Neural cell (in vitro differentiated cells): ENCODE results near the gene HSD17B2. TPM values are rescaled to one million over a fixed set of nuclear protein-coding genes. Genes with fewer than 3 reads are reported as not detected.

Source experiments
- H2AFZ ChIP-seq: fragments of 200-600, 300-800 bp; sonication (generic), shearing (Covaris generic); 2 replicates; pipeline ENCODE4 v1.6.0; 2014; ENCODE audit warnings: low read depth, mild to moderate bottlenecking, antibody characterized with exemption, low read length, moderate library complexity
- H3F3A ChIP-seq: fragments of 200-600 bp; shearing (Covaris generic); 2 replicates; pipeline ENCODE4 v1.6.1; 2016; ENCODE audit warnings: mild to moderate bottlenecking, moderate library complexity, mixed read lengths, antibody characterized with exemption, low read length; ENCODE audit not compliant: insufficient read depth, poor library complexity, severe bottlenecking
- H3K27ac ChIP-seq: fragments of 200-600, 300-800 bp; sonication (generic), shearing (Covaris generic); 2 replicates; pipeline ENCODE4 v1.5.1; 2014; ENCODE audit warnings: mild to moderate bottlenecking, low read length, moderate library complexity
- H3K27me3 ChIP-seq: fragments of 300-800, 200-600 bp; sonication (generic), shearing (Covaris generic); 2 replicates; pipeline ENCODE4 v1.6.0; 2014; ENCODE audit warnings: mild to moderate bottlenecking, low read depth, low read length, moderate library complexity; ENCODE audit not compliant: insufficient read depth
- H3K36me3 ChIP-seq: fragments of 300-800, 200-600 bp; sonication (generic), shearing (Covaris generic); 2 replicates; pipeline ENCODE4 v1.5.1; 2014; ENCODE audit warnings: mild to moderate bottlenecking, antibody characterized with exemption, low read length, moderate library complexity; ENCODE audit not compliant: insufficient read depth
- H3K4me2 ChIP-seq: fragments of 300-800, 200-600 bp; sonication (generic), shearing (Covaris generic); 2 replicates; pipeline ENCODE4 v1.6.0; 2014; ENCODE audit warnings: mild to moderate bottlenecking, low read length
- H3K4me3 ChIP-seq: fragments of 300-800, 200-600 bp; sonication (generic), shearing (Covaris generic); 2 replicates; pipeline ENCODE4 v1.5.1; 2014; ENCODE audit warnings: mild to moderate bottlenecking, low read length, moderate library complexity
- H3K79me2 ChIP-seq: fragments of 200-600 bp; shearing (Covaris generic); replicated peaks from 2 replicates; pipeline ENCODE4 v1.6.0; 2014; ENCODE audit warnings: mild to moderate bottlenecking, low read length, moderate library complexity; ENCODE audit not compliant: insufficient read depth
- H3K9ac ChIP-seq: fragments of 300-800, 200-600 bp; sonication (generic), shearing (Covaris generic); 2 replicates; pipeline ENCODE4 v1.6.1; 2016; ENCODE audit warnings: mild to moderate bottlenecking, low read length, mixed read lengths
- H3K9me2 ChIP-seq: fragments of 200-600 bp; shearing (Covaris generic); 2 replicates; pipeline ENCODE4 v1.6.1; 2016; ENCODE audit warnings: mild to moderate bottlenecking, low read length, mixed read lengths; ENCODE audit not compliant: insufficient read depth
- H3K9me3 ChIP-seq: fragments of 200-600, 300-800 bp; sonication (generic), shearing (Covaris generic); 2 replicates; pipeline ENCODE4 v1.6.1; 2016; ENCODE audit warnings: mild to moderate bottlenecking, mixed run types, low read length, moderate library complexity, mixed read lengths
- H4K20me1 ChIP-seq: fragments of 200-600 bp; shearing (Covaris generic); 2 replicates; pipeline ENCODE4 v1.6.1; 2016; ENCODE audit warnings: mild to moderate bottlenecking, mixed run types; ENCODE audit not compliant: insufficient read depth
- EP300 ChIP-seq: fragments of 450-650 bp; conservative IDR thresholded peaks from 2 replicates; pipeline ENCODE4 v1.6.1; 2014; ENCODE audit warnings: antibody characterized with exemption, mild to moderate bottlenecking, moderate library complexity; ENCODE audit not compliant: poor library complexity, severe bottlenecking
- EZH2 ChIP-seq: fragments of 200-600, 300-800 bp; shearing (Covaris generic), sonication (generic); IDR thresholded peaks from 2 replicates; pipeline ENCODE4 v1.6.1; 2014; ENCODE audit warnings: antibody characterized with exemption, low read length, borderline replicate concordance, mild to moderate bottlenecking; ENCODE audit not compliant: insufficient read depth, poor library complexity, severe bottlenecking
- MXI1 ChIP-seq: fragments of 450-650 bp; conservative IDR thresholded peaks from 2 replicates; pipeline ENCODE4 v1.6.1; 2014; ENCODE audit warnings: antibody characterized with exemption, mild to moderate bottlenecking; ENCODE audit not compliant: poor library complexity, severe bottlenecking
- POLR2AphosphoS5 ChIP-seq: IDR thresholded peaks from 2 replicates; pipeline ENCODE4 v1.6.1; 2012
- RAD21 ChIP-seq: fragments of 450-650 bp; conservative IDR thresholded peaks from 2 replicates; pipeline ENCODE4 v1.6.1; 2014; ENCODE audit warnings: antibody characterized with exemption, mild to moderate bottlenecking, moderate library complexity
- SMC3 ChIP-seq: fragments of 450-650 bp; conservative IDR thresholded peaks from 2 replicates; pipeline ENCODE4 v1.6.1; 2014; ENCODE audit warnings: antibody characterized with exemption, mild to moderate bottlenecking, moderate library complexity; ENCODE audit not compliant: poor library complexity
- TAF1 ChIP-seq: IDR thresholded peaks from 2 replicates; pipeline ENCODE4 v1.6.1; 2012; ENCODE audit warnings: low read depth
- polyA plus RNA-seq: library from polyadenylated mRNA; depleted of rRNA; stranded (reverse); fragments of >200 nt; gene quantifications from 2 replicates; pipeline ENCODE4 v1.2.3, GENCODE V29; 2014
- TF ChIP-seq, protein P1 (sequence below): IDR thresholded peaks from 2 replicates; pipeline ENCODE4 v1.6.1; 2012; ENCODE audit warnings: borderline replicate concordance
- TF ChIP-seq, protein P2 (sequence below): fragments of 450-650 bp; IDR thresholded peaks from 2 replicates; pipeline ENCODE4 v1.5.1; 2014; ENCODE audit warnings: antibody characterized with exemption, mild to moderate bottlenecking, moderate library complexity; ENCODE audit not compliant: poor library complexity, severe bottlenecking

HSD17B2 gene
- polyA plus RNA-seq, 1 donor from 2014 or later, result not detected

DNA sequence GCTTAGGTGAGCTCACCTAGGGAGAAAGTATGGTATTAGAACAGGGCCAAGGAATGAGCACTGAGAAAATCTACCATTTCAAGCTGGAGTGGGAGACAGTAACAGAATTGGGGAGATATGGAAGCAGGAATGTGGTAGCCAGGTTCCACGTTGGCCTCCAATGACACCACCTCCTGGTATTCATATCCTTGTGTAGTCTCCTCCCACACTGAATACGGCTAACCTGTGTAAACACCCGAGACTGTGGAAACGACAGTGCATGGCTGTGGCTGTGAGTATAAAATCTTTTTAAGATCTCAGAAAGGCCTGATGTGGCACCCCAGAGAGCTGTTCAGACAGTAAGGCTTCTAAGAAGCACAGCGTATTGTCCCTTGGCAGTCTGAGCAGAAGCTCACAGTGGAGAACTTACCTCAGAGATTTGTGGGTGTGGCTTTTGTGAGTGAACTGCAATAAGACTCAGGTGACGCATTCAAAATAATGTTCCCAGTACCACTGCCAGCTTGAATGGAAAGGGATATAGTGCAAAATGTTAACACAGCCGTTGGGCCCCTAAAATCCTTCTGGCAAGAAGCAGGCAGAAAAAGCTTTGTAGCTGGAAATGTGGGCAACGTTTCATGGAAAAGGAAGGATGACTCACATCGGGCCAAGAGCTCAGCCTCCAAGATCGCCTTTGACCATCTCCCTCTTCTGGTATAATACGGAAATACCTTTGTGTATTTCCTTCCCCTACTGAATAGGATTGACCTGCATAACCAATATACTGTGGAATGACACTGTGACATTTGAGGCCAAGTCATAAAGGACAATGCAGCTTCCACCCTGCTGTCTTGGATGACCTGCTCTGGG lies 38.2 kb upstream of the HSD17B2 start:
- Histone ChIP-seq H3K79me2 (no peaks in the 10 kb centered on the region), H3K9me3 (no peaks in the 10 kb centered on the region), H4K20me1 (no peaks in the 10 kb centered on the region), H3F3A (no peaks in the 10 kb centered on the region), H3K4me2 (no peak overlapping the region), H3K4me3 (no peak overlapping the region), H3K27ac (no peak overlapping the region), H3K27me3 (no peaks in the 10 kb centered on the region), H3K9me2 (no peaks in the 10 kb centered on the region), H2AFZ (no peak overlapping the region), H3K36me3 (no peaks in the 10 kb centered on the region), H3K9ac (no peak overlapping the region)
- TF ChIP-seq, protein P1, sequence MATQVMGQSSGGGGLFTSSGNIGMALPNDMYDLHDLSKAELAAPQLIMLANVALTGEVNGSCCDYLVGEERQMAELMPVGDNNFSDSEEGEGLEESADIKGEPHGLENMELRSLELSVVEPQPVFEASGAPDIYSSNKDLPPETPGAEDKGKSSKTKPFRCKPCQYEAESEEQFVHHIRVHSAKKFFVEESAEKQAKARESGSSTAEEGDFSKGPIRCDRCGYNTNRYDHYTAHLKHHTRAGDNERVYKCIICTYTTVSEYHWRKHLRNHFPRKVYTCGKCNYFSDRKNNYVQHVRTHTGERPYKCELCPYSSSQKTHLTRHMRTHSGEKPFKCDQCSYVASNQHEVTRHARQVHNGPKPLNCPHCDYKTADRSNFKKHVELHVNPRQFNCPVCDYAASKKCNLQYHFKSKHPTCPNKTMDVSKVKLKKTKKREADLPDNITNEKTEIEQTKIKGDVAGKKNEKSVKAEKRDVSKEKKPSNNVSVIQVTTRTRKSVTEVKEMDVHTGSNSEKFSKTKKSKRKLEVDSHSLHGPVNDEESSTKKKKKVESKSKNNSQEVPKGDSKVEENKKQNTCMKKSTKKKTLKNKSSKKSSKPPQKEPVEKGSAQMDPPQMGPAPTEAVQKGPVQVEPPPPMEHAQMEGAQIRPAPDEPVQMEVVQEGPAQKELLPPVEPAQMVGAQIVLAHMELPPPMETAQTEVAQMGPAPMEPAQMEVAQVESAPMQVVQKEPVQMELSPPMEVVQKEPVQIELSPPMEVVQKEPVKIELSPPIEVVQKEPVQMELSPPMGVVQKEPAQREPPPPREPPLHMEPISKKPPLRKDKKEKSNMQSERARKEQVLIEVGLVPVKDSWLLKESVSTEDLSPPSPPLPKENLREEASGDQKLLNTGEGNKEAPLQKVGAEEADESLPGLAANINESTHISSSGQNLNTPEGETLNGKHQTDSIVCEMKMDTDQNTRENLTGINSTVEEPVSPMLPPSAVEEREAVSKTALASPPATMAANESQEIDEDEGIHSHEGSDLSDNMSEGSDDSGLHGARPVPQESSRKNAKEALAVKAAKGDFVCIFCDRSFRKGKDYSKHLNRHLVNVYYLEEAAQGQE, result no peak
- TF ChIP-seq, protein P2, sequence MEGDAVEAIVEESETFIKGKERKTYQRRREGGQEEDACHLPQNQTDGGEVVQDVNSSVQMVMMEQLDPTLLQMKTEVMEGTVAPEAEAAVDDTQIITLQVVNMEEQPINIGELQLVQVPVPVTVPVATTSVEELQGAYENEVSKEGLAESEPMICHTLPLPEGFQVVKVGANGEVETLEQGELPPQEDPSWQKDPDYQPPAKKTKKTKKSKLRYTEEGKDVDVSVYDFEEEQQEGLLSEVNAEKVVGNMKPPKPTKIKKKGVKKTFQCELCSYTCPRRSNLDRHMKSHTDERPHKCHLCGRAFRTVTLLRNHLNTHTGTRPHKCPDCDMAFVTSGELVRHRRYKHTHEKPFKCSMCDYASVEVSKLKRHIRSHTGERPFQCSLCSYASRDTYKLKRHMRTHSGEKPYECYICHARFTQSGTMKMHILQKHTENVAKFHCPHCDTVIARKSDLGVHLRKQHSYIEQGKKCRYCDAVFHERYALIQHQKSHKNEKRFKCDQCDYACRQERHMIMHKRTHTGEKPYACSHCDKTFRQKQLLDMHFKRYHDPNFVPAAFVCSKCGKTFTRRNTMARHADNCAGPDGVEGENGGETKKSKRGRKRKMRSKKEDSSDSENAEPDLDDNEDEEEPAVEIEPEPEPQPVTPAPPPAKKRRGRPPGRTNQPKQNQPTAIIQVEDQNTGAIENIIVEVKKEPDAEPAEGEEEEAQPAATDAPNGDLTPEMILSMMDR, result no peak
- no peak for TF ChIP-seq EZH2
- TF ChIP-seq RAD21, result no peak
- no peak for TF ChIP-seq SMC3
- TF ChIP-seq TAF1, result no peak
- no peak for TF ChIP-seq EP300
- TF ChIP-seq POLR2AphosphoS5, result no peak
- TF ChIP-seq MXI1, result no peak

DNA sequence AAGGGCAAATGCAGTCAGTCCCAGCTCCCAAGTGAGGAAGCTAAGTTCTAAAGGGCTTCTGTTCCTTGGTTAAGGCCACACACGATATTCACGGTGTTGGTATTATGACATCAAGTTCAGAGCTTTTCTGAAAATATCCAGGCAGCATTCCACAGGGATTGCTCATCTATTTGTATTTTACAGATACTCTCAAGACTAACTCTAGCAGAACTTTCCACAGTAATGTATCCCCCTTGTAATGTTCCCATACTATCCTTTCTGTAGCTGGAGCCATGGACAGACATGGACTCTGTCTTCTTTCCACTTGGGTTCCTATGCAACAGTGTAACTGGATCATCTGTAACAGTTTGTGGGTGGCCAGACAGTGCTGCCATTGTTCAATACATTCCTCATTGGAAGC lies 37.3 kb upstream of the HSD17B2 start:
- no peaks in the 10 kb centered on the region for H4K20me1 ChIP-seq
- no peaks in the 10 kb centered on the region for H3K36me3 ChIP-seq
- H3K9me3 ChIP-seq, result no peaks in the 10 kb centered on the region
- no peak overlapping the region for H3K4me3 ChIP-seq
- no peaks in the 10 kb centered on the region for H3K27me3 ChIP-seq
- H3K4me2 ChIP-seq, result no peak overlapping the region
- no peak overlapping the region for H2AFZ ChIP-seq
- TF ChIP-seq MXI1, result no peak
- TF ChIP-seq, protein P2, result no peak
- no peaks in the 10 kb centered on the region for H3F3A ChIP-seq
- H3K9me2 ChIP-seq, result no peaks in the 10 kb centered on the region
- no peaks in the 10 kb centered on the region for H3K79me2 ChIP-seq
- no peak overlapping the region for H3K27ac ChIP-seq
- H3K9ac ChIP-seq, result no peak overlapping the region
